Natural killer cell treated with Interleukin-12 subunit alpha and Interleukin-12 subunit beta and Interleukin-15 and Interleukin-18, amount 100 ng/mL, for 72 hours (primary cell): ENCODE results near the gene NTRK1. TPM values are rescaled to one million over a fixed set of nuclear protein-coding genes. Genes with fewer than 3 reads are reported as not detected.

ENCODE experiments used
- ATAC-seq, 2 donors: fragments of 150-1000 bp; cut with Tn5 transposase in 1 of 2; sonication (Bioruptor Pico), chemical (Tn5 transposase) in 1 of 2; 2 replicates each; pipeline ENCODE4 v1.10.0; 2021
- DNase-seq: peaks from one replicate; pipeline ENCODE4 v3.0.0; 2022; ENCODE audit warnings: low spot score
- H3K27ac Mint-ChIP-seq, 2 donors: 1 replicate in 1 of 2; 2 replicates in 1 of 2; pipeline ENCODE4 v1.8.0; 2022; ENCODE audit warnings: mixed read lengths in 2 of 2, mild to moderate bottlenecking in 1 of 2, moderate library complexity in 1 of 2
- H3K27me3 Mint-ChIP-seq, 2 donors: 1 replicate in 1 of 2; 2 replicates in 1 of 2; pipeline ENCODE4 v1.8.0; 2022; ENCODE audit warnings: mixed read lengths in 2 of 2
- H3K36me3 Mint-ChIP-seq: one replicate; pipeline ENCODE4 v1.8.0; 2022; ENCODE audit warnings: mixed read lengths
- H3K4me1 Mint-ChIP-seq, 2 donors: 1 replicate in 1 of 2; 2 replicates in 1 of 2; pipeline ENCODE4 v1.8.0; 2022; ENCODE audit warnings: low read depth in 2 of 2, mixed read lengths in 2 of 2, mild to moderate bottlenecking in 1 of 2
- H3K4me3 Mint-ChIP-seq: one replicate; pipeline ENCODE4 v1.8.0; 2022; ENCODE audit warnings: mixed read lengths
- H3K9me3 Mint-ChIP-seq: 2 replicates; pipeline ENCODE4 v1.8.0; 2022; ENCODE audit warnings: mixed read lengths
- total RNA-seq, 2 donors: library from RNA; stranded (reverse); gene quantifications; one replicate each; pipeline ENCODE4 v1.2.3, GENCODE V29; 2022

NTRK1 gene
- total RNA-seq, 2 donors from 2014 or later, result 1.4 to 8.1 TPM

GRCh38 chr1:156929596-156930238 is 69.1 kb downstream of the NTRK1 start:
- Mint-ChIP-seq H3K9me3 (no peaks in the 10 kb centered on the region), H3K36me3 (no peaks in the 10 kb centered on the region), H3K4me3 (no peak overlapping the region), H3K27me3 (peaks cover 52 to 61% of the 10 kb centered on the region in 2 donors), H3K27ac (no peak overlapping the region), H3K4me1 (peaks cover 6 to 12% of the 10 kb centered on the region in 2 donors)
- ATAC-seq, result no peak
- no peak for DNase-seq

- peaks cover 6 to 12% of the 10 kb centered on the region in 2 donors for H3K4me1 Mint-ChIP-seq
Measured at GRCh38 chr1:156930483-156930882, 69.8 kb downstream of the NTRK1 start.

More at GRCh38 chr1:156930483-156930882, 69.8 kb downstream of the NTRK1 start:
- Mint-ChIP-seq H3K4me3 (no peak overlapping the region), H3K27ac (no peak overlapping the region), H3K27me3 (peaks cover 48 to 54% of the 10 kb centered on the region in 2 donors), H3K36me3 (no peaks in the 10 kb centered on the region), H3K9me3 (no peaks in the 10 kb centered on the region)
- ATAC-seq (no peak), DNase-seq (no peak)

Other genes starting within 250 kb of the NTRK1 start
- gene HAPLN2, start 241.4 kb upstream of the NTRK1 start, total RNA-seq, result not detected
- under 1 TPM; 0.36 to 0.67 TPM for gene BCAN, start 218.7 kb upstream of the NTRK1 start, total RNA-seq
- gene NES, start 183.5 kb upstream of the NTRK1 start, total RNA-seq, result not detected
- gene CRABP2, start 155.3 kb upstream of the NTRK1 start, total RNA-seq, result 1 to 10 TPM; 2.4 to 4.6 TPM
- gene METTL25B, start 132.4 kb upstream of the NTRK1 start, total RNA-seq, result 10 to 100 TPM; 33.0 to 37.4 TPM
- gene ISG20L2, start 132.1 kb upstream of the NTRK1 start, total RNA-seq, result 10 to 100 TPM; 67.5 to 97.5 TPM
- gene MRPL24, start 119.8 kb upstream of the NTRK1 start, total RNA-seq, result 10 to 100 TPM; 52.9 to 71.2 TPM
- gene HDGF, start 109.2 kb upstream of the NTRK1 start, total RNA-seq, result 100 to 1,000 TPM; 208 to 308 TPM
- gene PRCC, start 93.3 kb upstream of the NTRK1 start, total RNA-seq, result 100 to 1,000 TPM in 1 of 2 donors, 10 to 100 TPM in 1; 86.2 to 116 TPM
- gene SH2D2A, start 44.0 kb upstream of the NTRK1 start, total RNA-seq, result 100 to 1,000 TPM; 153 to 188 TPM
- under 1 TPM; 0.14 TPM for gene INSRR, start 1.7 kb upstream of the NTRK1 start, total RNA-seq
- gene PEAR1, start 32.9 kb downstream of the NTRK1 start, total RNA-seq, result under 1 TPM in 1 of 2 donors, not detected in 1; 0.64 TPM
- not detected for gene LRRC71, start 59.8 kb downstream of the NTRK1 start, total RNA-seq
- gene ARHGEF11, start 184.9 kb downstream of the NTRK1 start, total RNA-seq, result 1 to 10 TPM; 1.0 to 2.5 TPM
- gene ETV3L, start 238.9 kb downstream of the NTRK1 start, total RNA-seq, result 1 to 10 TPM; 1.7 to 3.6 TPM